ENCODE measurements around the gene SNTA1.
"Not testable (repeated sequence)": the region's sequence is repeated elsewhere in the genome, so short reads cannot be mapped to it uniquely, and the experiment has no call there.

Gene SNTA1

DNA sequence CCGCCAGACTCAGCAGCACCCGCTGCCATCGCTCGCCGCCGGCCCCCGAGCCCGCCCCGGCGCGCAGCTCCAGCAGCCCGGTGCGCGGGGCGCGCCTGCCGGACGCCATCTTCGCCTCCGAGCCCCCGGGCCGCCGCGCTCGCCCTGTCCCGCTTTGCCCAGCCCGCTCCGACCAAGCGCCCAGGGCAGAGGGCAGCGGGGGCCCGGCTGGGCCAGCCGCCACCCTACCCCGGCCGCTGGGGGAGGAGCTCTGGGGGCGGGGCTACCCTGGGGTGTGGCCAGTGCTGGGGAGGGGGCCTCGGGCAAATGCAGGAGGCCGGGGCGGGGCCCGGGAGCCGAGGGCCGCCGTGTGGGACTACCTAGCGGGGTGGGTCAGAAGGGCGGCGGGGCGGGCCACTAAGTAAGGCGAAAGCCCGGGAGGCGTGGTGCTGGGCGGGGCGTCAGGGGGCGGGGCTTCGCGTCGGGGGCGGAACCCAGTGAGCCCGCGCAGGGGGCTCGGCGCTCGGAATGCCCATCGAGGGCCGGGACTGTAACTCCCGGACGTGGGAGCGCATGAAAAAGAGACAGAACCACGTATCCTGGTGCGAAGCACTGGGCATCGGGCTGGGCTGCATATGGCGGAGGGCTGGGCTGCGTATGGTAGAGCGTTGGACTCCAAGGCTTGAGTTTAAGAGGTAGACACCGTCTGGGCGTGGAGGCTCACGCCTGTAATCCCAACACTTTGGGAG lies at the start of gene SNTA1:
TSS of gene SNTA1 (minus strand) at position 252 of the 728 bp plus-strand sequence. CDS start at position 109, 143 bp downstream.
- DNase-seq = peak; percentile 92

DNA sequence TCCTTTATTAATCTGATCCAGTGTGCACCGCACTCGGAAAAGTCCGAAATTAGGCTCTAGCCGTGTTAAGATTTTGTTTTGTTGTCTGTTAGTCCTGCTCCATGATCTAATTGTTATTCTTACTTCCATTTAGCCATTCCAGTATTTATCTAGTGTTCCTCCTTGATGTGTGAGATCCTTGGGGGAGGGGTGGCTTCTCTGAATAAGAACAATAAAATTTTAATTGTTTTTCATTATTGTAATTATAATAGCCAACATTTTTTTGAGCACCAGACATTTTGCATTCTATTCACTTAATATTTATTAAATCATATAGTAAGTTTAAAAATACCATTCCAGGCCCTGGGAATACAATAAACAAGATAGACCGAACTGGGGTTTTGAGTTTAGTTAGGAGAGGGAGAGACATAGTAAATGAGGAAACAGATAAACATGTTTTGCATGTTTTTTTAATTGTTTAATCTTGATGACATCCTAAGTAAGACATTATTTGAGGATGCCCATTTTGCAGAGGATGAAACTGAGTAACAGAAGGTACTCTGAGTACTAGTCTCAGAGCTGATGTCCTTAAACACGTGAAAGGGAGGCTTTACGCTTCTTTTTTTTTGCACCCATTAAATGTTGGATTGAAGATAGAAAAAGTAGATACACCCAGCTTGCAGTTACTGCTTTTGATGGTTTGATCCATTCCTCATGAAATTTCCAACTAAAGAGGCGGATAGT lies 47.5 kb upstream of the SNTA1 start:
- DNase-seq = peak; percentile 33

DNA sequence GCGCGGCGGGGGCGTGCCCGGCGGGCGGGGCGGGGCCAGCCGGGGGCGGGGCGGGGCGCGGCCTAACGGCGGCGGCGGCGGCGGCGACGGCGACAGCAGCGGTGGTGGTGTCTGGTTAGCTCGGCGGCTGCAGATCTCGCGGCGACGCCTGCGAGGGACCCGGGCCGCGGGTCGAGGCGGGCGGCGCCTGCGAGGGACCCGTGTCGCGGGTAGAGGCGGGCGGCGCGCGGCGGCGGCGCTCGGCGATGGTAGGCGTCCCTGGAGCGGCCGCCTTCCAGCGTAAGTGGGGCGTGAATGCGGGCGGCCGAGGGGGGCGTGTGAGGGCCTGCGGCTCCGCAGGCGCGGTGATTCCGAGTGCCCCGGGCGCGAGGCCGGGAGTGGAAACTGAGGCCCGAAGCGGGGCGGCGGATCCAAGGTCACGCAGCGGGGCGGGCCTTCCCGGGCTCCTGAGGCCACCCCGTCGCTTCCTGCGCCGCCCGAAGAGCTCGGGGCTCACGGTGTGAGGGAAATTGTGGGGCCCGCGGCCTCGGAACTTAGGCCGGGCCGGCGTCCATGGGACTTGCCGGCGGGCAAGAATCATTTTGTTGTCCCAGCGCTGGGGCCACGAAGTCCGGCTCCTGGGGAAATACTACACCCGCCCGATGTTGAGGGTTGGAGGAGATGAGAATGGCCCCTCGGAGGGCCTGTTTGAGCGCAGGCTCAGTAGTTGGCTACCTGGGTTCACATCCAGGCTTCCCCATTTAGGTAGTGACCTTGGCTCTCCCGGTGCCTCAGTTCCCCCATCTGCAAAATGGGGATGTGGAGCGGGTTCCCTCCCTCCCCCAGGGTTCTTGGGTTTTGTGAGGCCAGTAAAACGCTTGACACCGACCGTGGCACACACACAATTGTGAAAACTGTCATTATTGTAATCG lies 46.7 kb upstream of the SNTA1 start, which contains the start of gene CBFA2T2:
TSS of gene CBFA2T2 (plus strand) at position 74 of the 911 bp plus-strand sequence. CDS start at position 246, 172 bp downstream.
- DNase-seq = no peak

DNA sequence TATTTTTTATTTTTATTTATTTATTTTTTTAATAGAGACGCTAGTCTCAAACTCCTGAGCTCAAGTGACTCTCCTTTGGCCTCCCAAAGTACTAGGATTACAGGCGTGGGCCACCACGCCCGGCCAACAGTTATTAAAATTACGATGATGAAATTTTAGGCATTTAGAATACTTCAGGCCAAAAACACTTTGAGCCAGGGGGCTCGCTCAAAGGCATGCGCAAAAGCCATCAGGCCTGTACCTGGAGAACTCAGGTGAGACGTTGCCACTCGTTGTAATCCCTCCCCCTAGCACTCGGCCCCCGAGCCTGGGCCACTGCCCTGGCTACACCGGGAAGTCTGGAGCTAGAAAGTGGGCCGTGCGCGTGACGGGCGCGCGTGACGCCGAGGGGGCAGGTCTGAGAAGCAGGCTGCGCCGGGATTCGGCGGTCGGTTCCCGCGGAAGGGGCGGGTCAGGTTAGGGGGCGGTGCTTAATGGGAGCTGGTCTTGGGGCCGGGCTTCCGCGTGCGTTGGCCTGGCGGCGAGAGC lies 46.0 kb upstream of the SNTA1 start:
- DNase-seq = peak; percentile 96

DNA sequence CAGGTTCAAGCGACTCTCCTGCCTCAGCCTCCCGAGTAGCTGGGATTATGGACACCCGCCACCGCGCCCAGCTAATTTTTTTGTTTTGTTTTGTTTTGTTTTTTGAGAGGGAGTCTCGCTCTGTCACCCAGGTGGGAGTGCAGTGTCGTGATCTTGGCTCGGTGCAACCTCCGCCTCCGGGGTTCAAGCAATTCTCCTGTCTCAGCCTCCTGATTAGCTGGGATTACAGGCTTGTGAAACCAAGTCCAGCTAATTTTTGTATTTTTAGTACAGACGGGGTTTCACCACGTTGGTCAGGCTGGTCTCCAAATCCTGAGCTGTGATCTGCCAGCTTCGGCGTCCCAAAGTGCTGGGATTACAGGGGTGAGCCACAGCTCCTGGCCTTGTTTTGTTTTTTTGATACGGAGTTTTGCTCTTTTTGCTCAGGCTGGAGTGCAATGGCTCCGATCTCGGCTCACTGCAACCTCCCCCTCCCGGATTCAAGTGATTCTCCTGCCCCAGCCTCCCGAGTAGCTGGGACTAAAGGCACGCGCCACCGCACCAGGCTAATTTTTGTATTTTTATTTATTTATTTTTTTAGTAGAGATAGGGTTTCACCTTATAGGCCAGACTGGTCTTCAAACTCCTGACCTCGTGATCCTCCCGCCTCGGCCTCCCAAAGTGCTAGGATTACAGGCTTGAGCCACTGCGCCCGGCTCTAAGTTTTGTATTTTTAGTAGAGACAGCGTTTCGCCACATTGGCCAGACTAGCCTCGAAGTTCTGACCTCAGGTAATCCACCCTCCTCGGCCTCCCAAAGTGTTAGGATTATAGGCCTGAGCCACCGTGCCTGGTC lies 45.3 kb upstream of the SNTA1 start:
- DNase-seq = not testable (repeated sequence)

DNA sequence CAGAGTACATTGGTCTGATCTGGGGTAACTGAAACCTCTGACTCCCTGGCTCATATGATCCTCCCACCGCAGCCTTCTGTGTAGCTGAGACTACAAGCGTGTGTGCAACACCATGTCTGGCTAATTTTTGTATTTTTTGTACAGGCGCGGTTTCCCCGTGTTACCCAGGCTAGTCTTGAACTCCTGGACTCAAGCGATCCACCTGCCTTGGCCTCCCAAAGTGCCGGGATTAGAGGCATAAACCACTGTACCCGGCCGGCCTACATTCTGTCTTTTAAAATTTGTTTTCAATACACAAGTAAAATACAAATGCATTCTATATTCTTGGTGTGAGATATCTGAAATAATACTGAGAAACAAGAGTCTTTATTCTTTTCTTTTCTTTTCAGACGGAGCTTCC lies 44.6 kb upstream of the SNTA1 start:
- no peak for DNase-seq

DNA sequence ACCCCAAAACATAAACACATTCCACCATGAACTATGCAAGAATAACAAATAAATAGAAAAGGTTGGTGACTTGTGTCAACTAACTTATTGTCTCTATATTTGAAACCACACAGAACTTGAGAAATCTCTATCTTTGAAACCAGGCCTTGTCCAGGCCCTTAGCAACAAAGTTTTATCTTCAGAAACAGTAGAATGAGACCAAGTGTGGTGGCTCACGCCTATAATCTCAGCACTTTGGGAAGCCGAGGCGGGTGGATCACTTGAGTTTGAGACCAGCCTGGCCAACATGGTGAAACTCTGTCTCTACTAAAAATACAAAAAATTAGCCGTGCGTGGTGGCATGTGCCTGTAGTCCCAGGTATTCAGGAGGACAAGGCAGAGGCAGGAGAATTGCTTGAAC lies 39.6 kb upstream of the SNTA1 start:
- DNase-seq = not testable (repeated sequence)

DNA sequence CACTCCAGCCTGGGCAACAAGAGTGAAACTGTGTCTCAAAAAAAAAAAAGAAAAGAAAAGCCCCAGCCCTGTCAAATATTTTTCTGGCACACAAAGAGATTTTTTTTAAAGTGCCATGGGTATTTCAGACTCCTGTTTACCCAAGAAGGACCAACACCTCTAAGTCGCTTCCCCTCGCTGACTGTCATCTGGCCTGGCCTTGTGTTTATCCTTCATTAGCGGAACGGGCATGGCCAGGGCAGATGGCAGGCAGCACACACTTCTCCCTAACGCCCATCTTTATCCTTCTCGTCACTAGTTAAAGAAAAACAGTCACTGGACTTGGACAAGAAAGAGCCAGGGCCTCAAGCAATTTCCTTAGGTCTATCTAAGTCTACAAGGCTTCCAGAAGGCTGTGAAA lies 39.0 kb upstream of the SNTA1 start:
- DNase-seq = no peak

DNA sequence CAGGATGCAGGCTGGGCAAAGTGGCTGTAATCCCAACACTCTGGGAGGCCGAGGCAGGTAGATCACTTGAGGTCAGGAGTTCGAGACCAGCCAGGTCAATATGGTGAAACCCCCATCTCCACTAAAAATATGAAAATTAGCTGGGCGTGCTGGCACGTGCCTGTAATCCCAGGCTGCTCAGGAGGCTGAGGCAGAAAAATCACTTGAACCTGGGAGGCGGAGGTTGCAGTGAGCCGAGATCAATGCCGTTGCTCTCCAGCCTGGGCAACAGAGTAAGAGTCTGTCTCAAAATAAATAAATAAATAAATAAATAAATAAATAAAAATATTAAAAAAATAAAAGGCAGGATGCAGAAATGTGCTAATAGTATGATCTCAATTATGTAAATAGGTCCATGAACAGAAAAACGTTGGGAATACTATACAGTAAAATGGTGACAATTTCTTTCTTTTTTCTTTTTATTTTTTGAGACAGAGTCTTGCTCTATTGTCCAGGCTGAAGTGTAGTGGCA lies 37.9 kb upstream of the SNTA1 start:
- no peak for DNase-seq

DNA sequence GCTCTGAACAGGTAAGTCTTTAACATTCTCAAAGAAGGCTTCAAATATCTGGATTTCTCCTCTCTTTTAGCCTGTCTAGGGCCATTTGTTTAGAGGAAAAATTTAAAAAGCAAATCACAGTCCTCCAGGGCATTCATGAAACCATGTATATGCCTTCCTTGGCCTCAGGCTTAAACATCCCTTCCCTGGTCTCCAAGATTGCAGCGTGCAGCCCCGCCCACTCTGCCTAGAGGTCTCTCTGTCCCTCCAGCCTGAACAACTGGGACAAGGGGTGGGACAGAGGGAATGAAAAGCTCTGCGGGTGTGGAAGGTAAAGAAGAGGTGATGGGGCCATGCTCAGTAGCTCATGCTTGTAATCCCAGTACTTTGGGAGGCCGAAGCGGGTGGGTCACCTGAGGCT lies 36.5 kb upstream of the SNTA1 start:
- no peak for DNase-seq

DNA sequence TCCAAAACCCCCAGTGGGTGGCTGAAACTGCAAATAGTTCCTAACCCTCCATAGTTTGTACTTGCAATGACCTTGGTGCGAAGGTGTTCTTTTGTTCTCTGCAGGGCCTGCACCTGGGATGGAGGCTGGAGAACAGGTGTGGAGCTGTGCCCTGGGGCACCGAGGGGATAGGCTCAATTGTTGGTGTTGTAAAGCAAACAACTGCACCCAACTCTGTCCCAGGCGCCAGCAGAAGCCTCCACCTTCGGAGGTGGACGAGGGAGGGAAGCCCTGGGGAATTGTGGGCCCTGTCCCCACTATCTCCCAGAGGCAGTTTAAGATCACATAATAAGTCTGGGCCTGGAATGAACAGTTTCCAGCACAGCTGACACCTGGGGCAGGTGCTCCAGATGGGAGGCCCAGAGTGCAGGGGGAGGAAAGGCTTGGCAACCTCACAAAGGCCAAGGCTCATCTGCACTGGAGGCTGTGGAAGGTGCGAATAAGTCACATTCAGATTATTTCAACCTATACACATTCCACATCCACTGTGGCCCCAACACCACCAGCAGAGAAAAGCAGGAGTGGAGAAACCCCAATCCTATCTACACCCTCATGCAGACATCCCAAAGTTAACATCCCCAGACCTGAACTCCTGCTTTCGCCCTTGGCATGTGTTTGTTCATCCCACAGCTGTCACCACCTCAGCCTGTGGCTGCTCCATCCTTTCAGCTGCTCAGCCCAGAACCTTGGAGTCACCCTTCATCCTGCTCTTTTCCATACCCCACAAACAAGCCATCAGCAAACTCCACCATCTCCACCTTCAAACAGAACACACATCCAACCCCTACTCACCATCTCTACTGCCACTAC lies 34.0 kb upstream of the SNTA1 start:
- DNase-seq = peak; percentile 99

DNA sequence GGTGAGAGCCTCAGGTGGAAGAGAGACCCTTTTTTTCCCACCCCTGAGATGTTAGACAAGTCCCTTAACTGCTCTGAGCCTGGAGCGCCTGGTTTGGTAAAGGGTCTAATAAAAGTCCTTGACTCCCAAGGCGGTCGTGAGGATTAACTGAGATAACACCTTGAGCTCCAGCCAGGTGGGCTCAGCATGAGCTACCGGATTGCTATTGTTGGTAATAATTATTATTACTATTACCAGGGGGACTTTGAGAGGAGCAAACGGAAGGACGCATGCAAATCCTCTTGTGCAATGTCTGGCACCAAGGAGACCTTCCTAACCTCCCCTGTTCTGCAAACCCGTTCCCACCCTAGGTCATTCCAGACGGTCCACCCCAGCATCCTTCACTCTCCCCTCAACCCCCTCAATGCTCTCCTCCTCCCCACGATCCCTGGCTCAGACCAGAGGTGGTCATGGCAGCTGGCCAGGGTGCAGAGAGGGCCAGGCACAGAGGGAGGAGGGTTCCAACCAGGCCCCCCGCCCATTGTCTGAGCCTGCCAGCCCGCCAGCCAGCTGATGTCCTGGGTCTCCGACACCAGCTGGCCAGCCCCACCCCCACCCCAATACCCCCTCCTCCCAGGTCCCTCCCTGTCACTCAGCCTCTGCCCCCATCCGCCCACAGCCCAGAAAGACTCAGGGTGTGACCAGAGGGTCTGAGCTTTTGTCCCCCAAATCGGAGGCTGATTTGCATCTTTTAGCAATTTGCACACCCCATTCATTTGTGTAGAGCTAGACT lies 32.0 kb upstream of the SNTA1 start:
- DNase-seq = peak; percentile 95

DNA sequence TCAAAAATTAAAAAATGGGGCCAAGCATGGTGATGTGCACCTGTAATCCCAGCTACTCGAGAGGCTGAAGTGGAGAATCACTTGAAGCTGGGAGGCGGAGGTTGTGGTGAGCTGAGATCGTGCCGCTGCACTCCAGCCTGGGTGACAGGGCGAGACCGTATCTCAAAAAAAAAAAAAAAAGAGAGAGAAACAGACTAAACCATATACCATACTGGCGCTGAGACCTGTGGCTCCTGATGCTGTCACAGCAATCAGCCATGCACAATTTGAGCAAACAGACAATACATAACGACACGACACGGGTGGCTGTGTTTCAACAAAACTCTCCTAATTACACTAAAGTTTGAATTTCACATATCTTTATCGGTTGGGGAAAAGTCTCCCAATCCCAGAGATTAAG lies 31.4 kb upstream of the SNTA1 start:
- peak; percentile 64 for DNase-seq

DNA sequence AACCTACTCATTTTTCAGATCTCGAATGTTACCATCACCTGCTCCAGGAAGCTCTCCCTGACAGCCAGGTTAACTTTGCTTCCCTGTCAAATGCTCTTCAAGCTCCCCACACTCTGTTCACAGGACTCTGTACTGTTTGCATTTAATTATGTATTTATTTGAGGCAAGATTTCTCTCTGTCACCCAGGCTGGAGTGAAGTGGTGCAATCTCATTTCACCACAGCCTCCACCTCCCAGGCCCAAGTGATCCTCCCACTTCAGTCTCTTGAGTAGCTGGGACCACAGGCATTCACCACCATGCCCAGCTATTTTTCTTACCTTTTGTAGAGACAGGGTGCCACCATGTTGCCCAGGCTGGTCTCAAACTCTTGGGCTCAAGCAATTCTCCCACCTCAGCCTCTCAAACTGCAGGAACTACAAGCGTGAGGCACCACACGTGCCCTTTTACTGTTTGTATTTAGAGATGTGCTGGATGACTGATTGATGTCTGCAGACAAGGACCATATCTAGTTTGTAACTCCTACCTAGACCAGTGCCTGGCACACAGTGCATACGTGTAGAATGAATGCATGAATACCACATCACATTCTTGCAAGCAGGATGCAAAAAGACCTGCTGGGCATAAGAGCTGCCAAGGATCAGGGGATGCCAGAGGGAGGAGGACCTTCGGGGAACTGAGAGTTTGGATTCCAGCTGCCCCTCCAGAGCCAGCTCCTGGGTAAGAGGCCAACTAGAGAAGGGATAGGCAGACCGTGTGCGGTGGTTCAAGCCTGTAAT lies 30.7 kb upstream of the SNTA1 start:
- DNase-seq = no peak

DNA sequence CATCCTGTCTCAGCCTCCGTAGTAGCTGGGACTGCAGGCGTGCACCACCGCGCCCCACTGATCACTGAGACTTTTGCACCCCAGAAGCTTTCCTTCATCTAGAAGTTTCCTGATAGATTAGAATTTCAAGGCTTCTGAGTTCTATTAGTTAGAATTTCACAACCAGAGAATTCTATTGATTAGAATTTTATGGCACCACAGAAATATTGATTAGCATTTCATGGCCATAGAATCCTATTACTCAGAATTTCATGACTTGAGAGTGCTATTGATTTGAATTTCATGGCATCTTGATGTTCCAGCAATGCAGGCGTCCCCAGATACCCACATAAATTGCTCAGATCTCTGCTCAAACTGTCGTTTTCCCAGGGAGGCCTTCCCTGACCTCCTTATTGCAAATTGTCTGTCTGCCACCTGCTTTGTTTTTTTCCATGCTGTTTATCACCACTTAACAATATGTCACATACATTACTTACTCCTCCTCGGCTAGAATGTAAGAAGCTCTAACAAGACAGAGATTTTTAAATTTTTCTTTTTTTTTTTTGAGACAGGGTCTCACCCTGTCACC lies 29.4 kb upstream of the SNTA1 start:
- DNase-seq = no peak

DNA sequence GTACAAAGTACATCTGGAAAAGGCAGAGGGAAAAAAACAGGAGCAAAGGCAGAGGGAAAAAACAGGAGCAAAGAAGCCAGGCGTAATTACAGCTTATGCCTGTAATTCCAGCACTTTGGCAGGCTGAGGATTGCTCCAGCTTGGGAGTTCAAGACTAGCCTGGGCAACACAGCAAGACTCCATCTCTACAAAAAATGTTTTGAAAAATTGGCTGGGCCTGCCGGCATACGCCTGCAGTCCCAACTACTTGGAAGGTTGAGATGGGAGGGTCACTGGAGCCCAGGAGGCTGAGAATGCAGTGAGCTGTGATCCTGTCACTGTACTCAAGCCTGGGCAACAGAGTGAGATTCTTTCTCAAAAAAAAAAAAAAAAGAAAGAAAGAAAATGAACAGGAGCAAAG lies 27.3 kb upstream of the SNTA1 start:
- DNase-seq = no peak

DNA sequence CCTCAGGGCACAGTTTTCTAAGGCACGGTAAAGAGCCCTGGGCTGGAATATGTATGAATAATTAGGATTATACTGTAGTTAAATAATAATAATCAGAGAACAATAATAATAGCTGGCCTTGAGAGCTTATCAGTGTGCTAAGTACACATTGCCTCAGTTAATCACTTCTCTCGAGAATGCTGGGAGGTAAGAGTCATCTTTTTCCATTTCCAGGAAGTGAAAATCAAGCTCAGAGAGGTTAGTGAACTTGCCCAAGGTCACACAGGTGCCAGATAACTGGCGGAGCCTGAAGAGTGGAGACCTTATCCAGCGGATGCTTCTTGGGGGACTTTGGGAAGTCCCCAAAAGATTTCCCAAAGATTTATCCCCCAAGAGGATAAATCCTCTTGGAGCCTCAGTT lies 26.9 kb upstream of the SNTA1 start:
- no peak for DNase-seq

DNA sequence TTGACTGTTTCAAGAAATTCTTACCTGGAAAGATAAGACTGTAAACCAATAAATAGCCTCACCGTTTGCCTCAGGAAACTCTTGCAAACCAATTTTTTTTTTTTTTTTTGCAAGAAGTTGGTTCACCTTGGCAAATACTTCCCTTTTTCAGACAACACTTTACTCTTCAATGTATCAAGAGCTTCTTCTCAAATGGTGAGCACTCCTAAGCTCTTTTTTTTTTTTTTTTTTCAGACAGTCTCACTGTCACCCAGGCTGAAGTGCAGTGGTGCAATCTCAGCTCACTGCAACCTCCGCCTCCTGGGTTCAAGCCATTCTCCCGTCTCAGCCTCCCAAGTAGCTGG lies 22.7 kb upstream of the SNTA1 start:
- no peak for DNase-seq

Measured in NCI-H1105 treated with DMSO at 0.1 percent for 48 hours (cell line).